ENCODE results near the gene TCERG1L.

TCERG1L gene

DNA sequence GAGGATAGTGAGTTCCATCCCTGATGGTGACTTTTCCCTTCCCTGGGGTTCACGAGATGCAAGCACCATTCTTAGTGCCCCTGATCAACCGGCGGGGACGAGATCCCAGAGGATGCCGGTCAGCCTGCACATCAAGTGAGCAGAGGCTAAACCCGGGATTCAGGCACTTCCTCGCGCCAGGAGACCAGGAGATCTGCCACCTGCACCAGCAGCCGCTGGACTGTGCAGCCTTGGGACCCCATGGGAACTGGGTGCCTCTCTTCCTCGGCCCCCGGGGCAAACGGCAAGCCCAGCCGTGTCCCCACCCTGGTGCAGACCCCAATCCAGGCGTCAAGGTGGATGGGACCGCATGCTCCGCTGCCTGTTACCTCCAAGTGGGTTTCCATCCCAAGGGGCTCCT lies 88.5 kb downstream of the TCERG1L start:
- DNase-seq: no peak

DNA sequence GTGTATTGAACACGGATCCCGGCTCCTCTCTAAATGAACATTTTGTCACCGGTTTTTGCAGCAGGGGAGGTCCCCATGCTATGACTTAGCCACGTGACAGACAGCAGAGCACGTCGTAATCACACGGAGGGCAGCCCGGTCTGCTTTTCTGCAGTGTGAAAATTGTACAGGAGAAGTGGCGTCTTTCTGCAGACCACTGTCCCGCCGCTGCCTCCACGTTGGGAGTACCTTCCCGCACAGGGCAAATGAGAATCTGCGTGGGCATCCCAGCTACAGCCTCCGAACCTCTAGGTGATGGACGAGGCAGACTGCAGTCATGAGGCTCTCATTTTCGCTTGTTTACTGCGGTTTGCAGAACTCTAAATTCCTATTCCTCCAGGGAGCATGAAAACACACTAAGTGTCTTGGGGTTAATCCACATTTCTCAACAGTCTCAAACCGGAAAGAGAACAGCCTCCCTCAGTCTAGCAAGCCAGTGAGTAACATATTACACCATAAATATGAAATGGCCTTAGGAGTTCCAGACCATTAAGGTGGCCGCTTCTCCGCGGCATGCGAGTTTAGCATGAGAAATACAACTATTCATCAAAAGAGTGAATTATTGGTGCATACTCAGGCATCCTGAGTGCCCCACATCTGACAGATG lies 89.8 kb downstream of the TCERG1L start:
- DNase-seq: no peak

DNA sequence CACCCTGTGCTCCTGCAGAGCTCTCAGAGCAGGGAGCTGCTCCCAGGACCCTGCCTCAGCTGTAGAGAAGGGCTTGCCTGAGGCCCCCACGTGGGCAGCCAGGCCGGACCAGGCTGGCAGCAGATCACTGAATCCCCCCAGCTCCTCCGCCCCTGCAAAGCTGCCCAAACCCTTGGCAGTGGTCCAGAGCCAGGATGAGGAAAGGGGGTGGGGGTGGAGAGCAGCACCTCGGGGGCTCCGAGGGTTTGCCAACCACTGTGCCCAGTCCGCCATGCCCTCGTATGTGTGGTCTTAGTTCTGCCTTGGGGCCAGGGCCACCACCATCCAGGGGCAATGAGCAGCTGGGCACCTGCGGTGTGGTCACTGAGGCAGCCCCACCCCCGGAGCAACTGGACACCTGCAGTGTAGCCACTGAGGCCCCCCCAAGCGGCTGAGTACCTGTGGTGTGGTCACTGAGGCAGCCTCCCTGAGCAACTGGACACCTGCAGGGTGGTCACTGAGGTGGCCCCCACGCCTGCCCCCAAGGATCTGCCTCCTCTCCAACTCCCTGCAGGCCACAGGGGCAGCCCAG lies 90.8 kb downstream of the TCERG1L start:
- DNase-seq: no peak

- no peak for DNase-seq
Measured at GRCh38 chr10:131219955-131220489, 91.5 kb downstream of the TCERG1L start.

- DNase-seq: no peak
Measured at GRCh38 chr10:131219584-131219886, 92.0 kb downstream of the TCERG1L start.

DNA sequence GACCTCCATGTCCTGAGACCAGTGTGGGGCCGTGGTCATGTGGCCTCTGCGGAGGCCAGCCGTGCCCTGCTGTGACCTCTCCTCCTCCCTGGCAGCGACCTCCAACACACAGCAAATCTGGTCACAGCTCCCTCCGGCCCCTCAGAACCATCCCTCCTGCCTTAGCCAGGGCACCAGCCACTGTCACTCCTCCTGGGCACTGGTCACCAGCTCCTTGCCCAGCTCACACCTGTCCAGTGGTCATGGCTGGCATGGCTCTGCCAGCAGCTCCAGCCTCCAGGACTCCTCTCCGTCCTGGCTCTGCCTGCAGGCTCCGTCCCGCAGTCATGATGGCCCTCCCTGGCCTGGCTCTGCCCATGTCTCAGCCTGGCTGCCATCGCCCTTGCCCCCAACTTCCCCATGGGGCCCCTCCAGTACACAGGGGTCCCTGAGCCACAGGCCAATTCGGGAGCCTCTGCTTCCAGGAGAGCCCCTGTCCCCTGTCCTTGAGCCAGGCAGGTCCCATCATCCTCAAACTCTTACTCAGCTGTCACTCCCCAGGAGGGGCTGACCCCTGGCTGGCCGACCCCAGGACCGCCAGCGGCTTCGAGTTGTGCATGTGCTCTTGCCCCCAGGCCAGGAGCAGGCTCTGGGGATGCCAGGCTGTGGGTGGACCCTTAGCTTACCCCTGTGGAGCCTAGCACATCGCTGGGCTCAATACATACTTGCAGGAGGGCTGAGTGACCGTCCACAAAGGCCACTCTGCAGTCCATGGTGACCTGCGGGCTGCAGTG lies 92.5 kb downstream of the TCERG1L start:
- no peak for DNase-seq

DNA sequence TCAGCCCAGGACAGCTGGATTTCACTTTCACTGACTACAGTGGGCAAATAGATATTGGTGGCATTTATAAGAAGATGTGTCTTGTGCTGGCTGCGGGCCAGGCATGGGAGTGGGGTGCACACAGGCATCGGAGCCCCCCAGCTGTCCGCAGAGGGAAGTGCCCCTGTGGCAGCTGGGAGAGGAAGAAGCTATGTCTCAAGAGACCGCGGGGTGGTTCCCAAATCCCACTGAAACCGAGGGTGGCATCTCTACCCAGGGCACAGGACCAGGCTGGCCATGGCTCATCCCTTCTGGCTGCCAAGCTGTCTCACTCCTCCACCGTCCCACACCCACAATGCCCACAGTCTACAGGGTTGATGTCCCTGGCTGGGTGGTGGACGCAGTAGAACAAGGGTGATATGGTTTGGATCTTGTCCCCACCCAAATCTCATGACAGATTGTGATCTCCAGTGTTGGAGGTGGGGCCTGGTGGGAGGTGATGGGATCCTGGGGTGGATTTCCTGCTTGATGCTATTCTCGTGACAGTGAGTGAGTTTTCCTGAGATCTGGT lies 94.8 kb downstream of the TCERG1L start:
- DNase-seq: no peak

DNA sequence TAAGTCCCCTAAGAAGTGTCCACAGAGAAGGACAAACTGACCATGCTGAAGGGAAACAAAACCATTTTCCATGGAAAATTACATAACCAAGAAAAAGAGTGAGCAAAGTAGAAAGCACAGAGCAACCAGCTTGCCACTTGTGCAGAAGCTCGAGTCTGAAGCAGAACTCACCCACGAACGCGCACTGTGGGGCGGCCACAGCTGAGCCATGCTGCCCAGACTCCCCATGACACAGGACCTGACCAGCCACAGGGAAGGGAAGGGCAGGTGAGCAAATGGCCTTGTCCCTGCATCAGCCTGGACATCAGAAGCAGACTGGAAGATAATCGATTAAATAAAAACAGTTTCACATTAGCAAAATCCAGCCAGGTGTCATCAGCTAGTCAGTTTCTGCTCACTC lies 95.7 kb downstream of the TCERG1L start:
- no peak for DNase-seq

DNA sequence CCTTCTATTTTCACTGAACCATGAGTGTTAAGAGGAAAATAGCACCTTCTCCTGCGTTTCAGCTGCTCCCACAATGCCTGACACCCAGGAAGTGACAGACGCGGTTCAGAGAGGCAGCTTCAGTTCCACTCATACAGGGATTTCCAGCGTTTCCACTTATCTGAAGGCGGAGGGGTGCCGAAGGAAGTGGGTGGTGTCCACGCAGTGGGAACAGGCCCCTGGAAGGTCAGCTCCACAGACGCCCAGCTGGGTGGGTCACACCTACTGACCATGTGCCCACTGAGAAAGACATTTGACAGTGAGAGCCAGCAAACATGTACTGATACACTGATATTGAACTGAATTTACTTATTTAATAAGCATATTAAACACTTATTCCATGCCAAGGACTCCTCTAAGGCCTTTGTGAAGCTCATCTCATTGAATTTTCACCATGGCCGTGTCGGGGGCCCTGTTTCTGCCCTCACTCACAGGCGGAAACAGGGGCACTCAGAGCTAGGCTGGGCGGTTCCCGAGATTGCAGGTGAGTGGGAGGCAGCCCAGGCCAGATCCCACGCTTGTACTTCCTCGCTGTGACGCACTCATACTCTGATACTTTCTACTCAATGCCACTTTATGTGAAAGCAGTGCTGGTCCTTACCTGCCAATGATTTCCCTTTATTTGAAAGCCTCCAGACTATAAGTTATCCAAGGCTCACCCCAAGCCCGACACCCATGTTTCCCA lies 96.8 kb downstream of the TCERG1L start:
- no peak for DNase-seq

GRCh38 chr10:131213741-131214505 lies 97.6 kb downstream of the TCERG1L start:
- DNase-seq: no peak

DNA sequence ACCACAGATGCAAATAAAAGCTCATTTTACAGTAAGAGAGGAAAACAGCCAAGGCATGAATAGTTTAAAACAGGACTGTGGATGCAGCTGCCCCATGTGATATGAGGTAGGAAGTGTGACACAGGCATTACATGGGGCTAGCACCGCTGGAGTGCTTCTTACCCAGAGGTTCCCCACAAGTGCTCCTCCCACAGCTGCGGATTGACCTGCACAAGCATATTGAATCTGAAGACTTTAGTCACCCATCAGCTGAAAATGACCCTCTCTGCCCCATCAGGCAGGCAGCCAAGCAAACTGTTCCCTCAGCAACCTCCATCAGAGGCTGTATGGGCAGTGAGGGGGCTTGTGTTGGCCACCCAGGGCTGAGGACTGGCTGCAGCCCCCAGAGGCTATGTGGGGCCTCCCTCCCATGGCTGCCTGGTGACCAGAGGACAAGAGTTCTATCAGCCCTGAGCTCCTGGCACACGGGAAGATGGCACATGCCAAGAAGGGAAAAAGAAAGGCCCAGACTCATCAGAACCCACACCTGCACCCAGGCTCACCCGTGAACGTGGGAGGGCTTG lies 98.7 kb downstream of the TCERG1L start:
- no peak for DNase-seq

- DNase-seq: no peak
Measured at GRCh38 chr10:131211965-131212619, 99.4 kb downstream of the TCERG1L start.

GRCh38 chr10:131211559-131211958 lies 100.0 kb downstream of the TCERG1L start:
- no peak for DNase-seq

DNA sequence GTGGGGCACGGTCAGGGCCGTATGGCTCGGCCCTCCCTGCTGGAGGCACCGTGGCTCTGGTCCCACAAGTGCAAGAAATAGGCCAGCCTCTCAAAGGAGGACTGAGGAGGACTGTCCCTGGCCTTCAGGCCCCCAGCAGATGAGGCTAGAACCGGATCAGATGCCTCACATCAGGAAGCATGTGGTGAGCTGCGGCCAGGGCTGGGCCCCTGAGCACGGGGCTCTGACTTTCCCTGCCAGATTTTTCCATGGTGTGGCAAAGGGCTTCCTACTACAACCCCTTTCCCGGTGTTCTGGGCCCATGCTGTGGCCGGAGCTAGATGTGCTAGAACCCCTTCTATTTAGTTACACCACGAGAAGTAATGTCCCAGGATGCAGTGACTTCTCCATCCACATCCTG lies 100.4 kb downstream of the TCERG1L start:
- no peak for DNase-seq

GRCh38 chr10:131210181-131210580 lies 101.3 kb downstream of the TCERG1L start:
- no peak for DNase-seq

DNA sequence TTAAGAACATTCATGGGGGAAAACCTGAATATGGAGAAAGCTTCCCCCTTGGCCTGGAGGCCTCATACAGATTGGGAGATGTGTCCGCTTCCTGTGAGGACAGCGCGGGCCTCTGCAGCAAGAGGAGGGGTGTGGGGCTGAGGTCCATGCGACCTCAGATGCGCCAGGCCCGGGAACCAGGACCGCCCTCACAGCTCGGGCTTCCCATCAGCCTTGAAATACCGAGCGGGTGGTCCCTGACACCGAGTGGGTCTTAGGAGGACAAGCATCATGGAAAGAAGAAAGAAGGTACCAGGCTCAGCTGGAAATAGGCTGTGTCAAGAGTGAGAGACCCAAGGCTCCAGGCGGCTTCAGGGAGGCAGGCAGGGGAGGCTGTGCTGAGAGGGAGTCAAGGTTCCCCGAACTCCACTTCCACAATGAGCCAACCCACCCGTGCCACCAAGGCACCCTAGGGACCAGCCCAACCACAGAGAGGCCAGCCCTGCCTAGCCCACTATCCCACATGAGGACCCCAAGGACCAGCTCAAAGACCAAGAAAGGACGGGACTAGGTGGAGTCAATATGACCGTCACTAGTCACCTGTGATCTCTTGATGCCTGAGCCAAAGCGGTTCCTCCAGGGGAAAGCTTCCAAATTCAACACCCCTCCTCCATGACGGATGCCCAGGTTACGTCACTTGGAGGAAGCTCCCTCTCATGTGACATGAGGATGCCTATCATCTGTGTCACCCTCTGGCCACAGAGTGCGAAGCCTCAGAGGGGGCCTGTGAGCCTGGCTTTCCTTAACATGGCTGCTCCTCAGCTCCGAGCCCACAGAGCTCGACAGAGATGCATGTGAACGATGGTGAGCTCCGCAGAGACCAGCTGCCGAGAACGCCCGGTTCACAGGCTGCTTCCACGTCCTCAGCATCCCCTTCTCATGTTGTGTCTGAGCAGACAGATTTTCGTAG lies 103.7 kb downstream of the TCERG1L start:
- no peak for DNase-seq

DNA sequence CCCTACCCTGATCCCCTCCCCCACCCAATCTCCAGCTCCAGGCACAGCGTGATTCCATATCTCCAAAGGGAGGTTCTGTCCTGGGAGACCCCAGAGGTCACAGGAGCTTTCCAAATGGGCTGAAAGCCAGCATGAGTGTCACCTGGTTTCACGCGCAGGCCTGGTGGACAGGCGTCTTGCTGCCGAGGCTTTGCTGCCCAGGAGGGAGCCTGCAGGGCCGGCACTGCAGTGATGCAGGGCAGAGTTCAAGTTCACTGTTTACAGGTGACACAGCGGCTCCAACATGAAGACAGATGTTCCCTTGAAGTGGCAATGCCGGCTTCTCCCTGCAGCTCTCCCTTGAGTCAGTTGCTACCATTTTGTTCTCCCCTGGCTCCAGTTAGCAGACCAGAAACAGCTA lies 104.3 kb downstream of the TCERG1L start:
- DNase-seq: no peak

DNA sequence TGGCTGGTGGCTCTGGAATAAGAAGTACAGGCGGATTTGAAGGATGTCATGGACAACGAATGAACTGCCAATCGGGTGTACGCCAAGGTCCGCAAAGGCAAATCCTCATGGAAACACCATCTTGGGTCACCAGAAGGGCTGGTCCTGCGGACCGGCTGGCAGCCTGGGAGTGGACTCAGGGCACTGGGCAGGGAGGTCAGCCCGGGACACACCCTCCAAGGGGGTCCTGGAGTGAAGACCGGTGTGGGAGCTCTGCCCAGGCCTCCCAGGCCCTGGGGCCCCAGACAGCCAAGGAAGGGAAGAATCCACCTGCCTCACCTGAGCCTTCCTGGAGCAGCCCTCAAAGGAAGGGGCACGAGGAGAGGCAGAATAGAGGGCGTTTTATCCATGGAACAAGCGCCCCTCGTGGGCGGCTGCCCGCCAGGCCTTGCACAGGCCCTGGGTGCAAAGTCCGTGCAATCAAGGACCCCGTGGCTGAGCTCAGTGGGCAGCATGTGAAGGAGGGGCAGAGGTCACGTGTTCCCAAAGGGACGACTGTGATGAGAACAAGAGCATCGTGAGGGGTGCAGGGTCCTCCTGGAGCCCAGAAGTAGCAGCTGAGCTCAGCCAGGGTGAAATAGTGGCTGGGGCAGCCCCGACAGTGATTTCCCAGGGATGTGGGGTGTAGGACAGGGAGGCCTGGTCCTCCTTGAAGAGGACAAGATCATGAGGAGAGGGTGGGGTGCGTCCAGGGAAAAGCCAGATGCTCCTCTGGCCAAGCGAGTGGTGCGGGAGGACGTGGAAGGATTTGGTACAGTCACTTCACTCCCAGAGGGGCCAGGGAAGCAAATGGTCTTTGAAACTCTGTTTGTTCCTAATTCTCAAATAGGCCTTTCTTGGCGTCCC lies 105.2 kb downstream of the TCERG1L start:
- DNase-seq: no peak

DNA sequence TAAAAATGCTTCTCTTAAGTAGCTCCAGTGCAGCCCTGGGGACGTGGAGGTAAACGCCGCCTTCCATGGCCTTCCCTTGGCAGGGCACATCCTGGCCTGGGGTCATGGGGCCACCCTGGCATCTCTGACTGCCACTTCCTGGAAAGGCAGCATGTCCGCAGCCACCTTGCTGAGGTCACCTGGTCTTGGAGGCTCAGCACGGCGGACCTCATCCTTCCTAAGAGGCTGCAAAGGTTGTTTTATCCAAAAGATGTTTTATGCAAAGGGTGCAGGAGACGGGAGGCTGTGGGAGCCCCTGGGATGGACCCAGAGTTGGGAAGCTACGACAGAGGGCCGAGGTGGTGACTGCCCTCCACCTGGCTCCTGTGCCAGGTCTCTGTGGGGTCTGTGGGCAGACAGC lies 106.0 kb downstream of the TCERG1L start:
- DNase-seq: no peak

Measured in activated CD8-positive, alpha-beta memory T cell treated with anti-CD3 and anti-CD28 coated beads, Interleukin-2, amount 50 U/mL, for 4 hours (primary cell).